PC-9 (cell line): ENCODE data around the gene GSG1L2. TPM values are rescaled to one million over a fixed set of nuclear protein-coding genes. Genes with fewer than 3 reads are reported as not detected.

ENCODE experiments used
- BruUV-seq: library from RNA; stranded (reverse); fragments of 400-500 nt; replicated peaks from 2 replicates; lab custom pipeline; 2021; lab: Mats Ljungman, UMichigan
- CTCF ChIA-PET: fragments of 300-600 bp; sonication (Branson Sonifier 250); formaldehyde crosslinking; loops from one replicate; lab custom pipeline; 2022; ENCODE audit warnings: antibody characterized with exemption; lab: Charles Lee
- POLR2A ChIA-PET: fragments of 300-600 bp; sonication (Branson Sonifier 250); formaldehyde crosslinking; loops from one replicate; lab custom pipeline; 2022; ENCODE audit warnings: antibody characterized with exemption; ENCODE audit not compliant: unreplicated experiment; lab: Charles Lee
- DNase-seq, 2 experiments: peaks; one replicate each; pipeline versions ENCODE4 v3.0.0 to v3.0.0-alpha.2; 2015 to 2022; ENCODE audit warnings: mixed read lengths in 1 of 2
- H2AFZ ChIP-seq: fragments of 200-600 bp; sonication (generic); 2 replicates; pipeline ENCODE4 v1.8.1; 2017; ENCODE audit warnings: antibody characterized with exemption
- H3F3A ChIP-seq: fragments of 200-600 bp; sonication (generic); 2 replicates; pipeline ENCODE4 v1.8.1; 2017; ENCODE audit warnings: antibody characterized with exemption, mild to moderate bottlenecking, low read depth; ENCODE audit not compliant: insufficient read depth
- H3K27ac ChIP-seq: fragments of 200-600 bp; sonication (generic); 2 replicates; pipeline ENCODE4 v1.6.1; 2016; ENCODE audit warnings: mixed run types
- H3K27me3 ChIP-seq: fragments of 200-600 bp; sonication (generic); 2 replicates; pipeline ENCODE4 v1.6.1; 2016; ENCODE audit warnings: low read depth, mixed run types; ENCODE audit not compliant: insufficient read depth
- H3K36me3 ChIP-seq: fragments of 200-600 bp; sonication (generic); 2 replicates; pipeline ENCODE4 v1.6.1; 2016; ENCODE audit warnings: low read depth, mixed run types
- H3K4me1 ChIP-seq: fragments of 200-600 bp; sonication (generic); replicated peaks from 2 replicates; pipeline ENCODE4 v1.6.1; 2016; ENCODE audit warnings: mixed run types; ENCODE audit not compliant: insufficient read depth
- H3K4me2 ChIP-seq: fragments of 200-600 bp; sonication (generic); 2 replicates; pipeline ENCODE4 v1.6.1; 2017; ENCODE audit warnings: mixed run types
- H3K4me3 ChIP-seq: fragments of 200-600 bp; sonication (generic); 2 replicates; pipeline ENCODE4 v1.6.1; 2016; ENCODE audit warnings: mixed run types
- H3K79me2 ChIP-seq: fragments of 200-600 bp; sonication (generic); 2 replicates; pipeline ENCODE4 v1.6.1; 2017; ENCODE audit warnings: low read depth, mixed run types
- H3K9me2 ChIP-seq: fragments of 200-600 bp; sonication (generic); 2 replicates; pipeline ENCODE4 v1.8.1; 2017; ENCODE audit warnings: mild to moderate bottlenecking; ENCODE audit not compliant: insufficient read depth
- H3K9me3 ChIP-seq: fragments of 200-600 bp; sonication (generic); 2 replicates; pipeline ENCODE4 v1.8.1; 2016; ENCODE audit warnings: low read depth; ENCODE audit not compliant: insufficient read depth
- H4K20me1 ChIP-seq: fragments of 200-600 bp; sonication (generic); 2 replicates; pipeline ENCODE4 v1.8.1; 2017; ENCODE audit not compliant: insufficient read depth
- EZH2 ChIP-seq: fragments of 200-600 bp; sonication (generic); IDR thresholded peaks from 2 replicates; pipeline ENCODE4 v1.8.0; 2017; ENCODE audit warnings: antibody characterized with exemption, low read depth
- intact Hi-C: fragments of 100-400 bp; cut with micrococcal nuclease; formaldehyde crosslinking; loops from one replicate; pipeline ENCODE4 v1.10.0; 2022; ENCODE audit not compliant: unreplicated experiment
- total RNA-seq: library from RNA; stranded (reverse); gene quantifications from 2 replicates; pipeline ENCODE4 v1.2.3, GENCODE V29; 2021
- TF ChIP-seq, protein P1 (sequence below): fragments of 200-600 bp; sonication (generic); conservative IDR thresholded peaks from 2 replicates; pipeline ENCODE4 v1.6.1; 2017; ENCODE audit warnings: mixed run types, antibody characterized with exemption, mild to moderate bottlenecking, moderate library complexity

GSG1L2 gene
- total RNA-seq, 1 experiment from 2014 or later = not detected

DNA sequence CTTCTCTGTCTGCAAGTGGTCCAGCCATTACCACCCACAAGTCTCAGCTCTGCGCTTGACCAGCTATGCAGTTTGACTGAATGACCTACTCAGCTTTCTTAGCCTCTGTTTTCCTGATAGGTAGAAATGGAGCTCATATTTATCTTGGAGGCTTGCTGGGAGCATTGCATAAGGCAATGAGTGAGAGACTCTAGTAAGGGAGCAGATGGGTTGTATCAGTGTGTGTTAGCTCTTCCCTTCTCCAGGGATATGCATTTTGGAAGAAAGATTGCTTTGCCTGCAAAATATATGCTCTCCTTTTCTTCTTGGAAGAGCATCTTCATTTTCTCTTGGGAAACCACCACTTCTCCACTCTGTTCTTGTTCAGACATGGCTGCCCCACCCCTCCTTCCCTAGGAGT, 56.6 kb downstream of the GSG1L2 start:
- no peaks in the 10 kb centered on the region for H4K20me1 ChIP-seq
- no peak for TF ChIP-seq EZH2
- TF ChIP-seq, protein P1, sequence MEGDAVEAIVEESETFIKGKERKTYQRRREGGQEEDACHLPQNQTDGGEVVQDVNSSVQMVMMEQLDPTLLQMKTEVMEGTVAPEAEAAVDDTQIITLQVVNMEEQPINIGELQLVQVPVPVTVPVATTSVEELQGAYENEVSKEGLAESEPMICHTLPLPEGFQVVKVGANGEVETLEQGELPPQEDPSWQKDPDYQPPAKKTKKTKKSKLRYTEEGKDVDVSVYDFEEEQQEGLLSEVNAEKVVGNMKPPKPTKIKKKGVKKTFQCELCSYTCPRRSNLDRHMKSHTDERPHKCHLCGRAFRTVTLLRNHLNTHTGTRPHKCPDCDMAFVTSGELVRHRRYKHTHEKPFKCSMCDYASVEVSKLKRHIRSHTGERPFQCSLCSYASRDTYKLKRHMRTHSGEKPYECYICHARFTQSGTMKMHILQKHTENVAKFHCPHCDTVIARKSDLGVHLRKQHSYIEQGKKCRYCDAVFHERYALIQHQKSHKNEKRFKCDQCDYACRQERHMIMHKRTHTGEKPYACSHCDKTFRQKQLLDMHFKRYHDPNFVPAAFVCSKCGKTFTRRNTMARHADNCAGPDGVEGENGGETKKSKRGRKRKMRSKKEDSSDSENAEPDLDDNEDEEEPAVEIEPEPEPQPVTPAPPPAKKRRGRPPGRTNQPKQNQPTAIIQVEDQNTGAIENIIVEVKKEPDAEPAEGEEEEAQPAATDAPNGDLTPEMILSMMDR = no peak
- H3K27ac ChIP-seq = no peak overlapping the region
- H3K4me2 ChIP-seq = no peak overlapping the region
- intact Hi-C loops = loop anchor here (10.0 kb wide), 1 partner anchor 159 kb away; no protein-coding TSS in a partner anchor
- no peak overlapping the region for H2AFZ ChIP-seq
- H3K27me3 ChIP-seq = no peaks in the 10 kb centered on the region
- H3K4me3 ChIP-seq = no peak overlapping the region
- no peaks in the 10 kb centered on the region for H3F3A ChIP-seq
- H3K79me2 ChIP-seq = no peaks in the 10 kb centered on the region
- CTCF ChIA-PET = no interaction called here
- POLR2A ChIA-PET = no interaction called here
- no peak for DNase-seq
- H3K4me1 ChIP-seq = no peaks in the 10 kb centered on the region; the same call in 1 of the 2 replicates
- H3K9me2 ChIP-seq = no peaks in the 10 kb centered on the region
- no peaks in the 10 kb centered on the region for H3K36me3 ChIP-seq
- H3K9me3 ChIP-seq = no peaks in the 10 kb centered on the region
- no TSS peak for BruUV-seq

DNA sequence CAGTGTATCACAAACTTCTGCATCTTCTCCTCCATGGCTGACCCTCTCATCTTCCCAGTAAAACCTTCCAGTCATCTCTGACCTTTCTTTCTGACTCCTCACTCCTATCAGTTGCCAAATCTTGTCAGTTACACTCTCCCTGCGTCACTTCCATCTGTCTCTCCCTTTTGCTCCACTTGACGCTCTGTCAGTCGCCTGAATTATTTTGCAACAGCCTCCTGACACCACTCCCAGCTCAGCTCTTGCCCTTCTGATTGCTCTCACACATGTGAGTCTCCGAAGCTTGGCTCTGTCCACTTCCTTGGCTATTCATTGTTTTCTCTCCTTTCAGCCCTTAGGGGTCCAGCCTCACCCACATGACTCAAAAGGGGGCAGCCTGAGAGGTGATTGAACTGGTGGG, 58.2 kb downstream of the GSG1L2 start:
- no peaks in the 10 kb centered on the region for H3K36me3 ChIP-seq
- BruUV-seq = no TSS peak
- 0 out of 2 replicates have a peak overlapping the region, but pooled peaks have one; percentile 9 for H3K4me2 ChIP-seq
- no peaks in the 10 kb centered on the region for H4K20me1 ChIP-seq
- H3F3A ChIP-seq = no peaks in the 10 kb centered on the region
- intact Hi-C loops = loop anchor here (10.0 kb wide), 1 partner anchor 161 kb away; no protein-coding TSS in a partner anchor
- ChIA-PET POLR2A (interaction anchor here (0.7 kb wide), 1 partner anchor 398 kb away, joined by 7 read pairs; no protein-coding TSS in a partner anchor), CTCF (interaction anchor here (0.6 kb wide), 1 partner anchor 575 kb away, joined by 8 read pairs; no protein-coding TSS in a partner anchor)
- H3K9me2 ChIP-seq = no peaks in the 10 kb centered on the region
- H3K4me1 ChIP-seq = no peaks in the 10 kb centered on the region; the same call in 1 of the 2 replicates
- H3K4me3 ChIP-seq = no peak overlapping the region
- no peak for DNase-seq
- H2AFZ ChIP-seq = no peak overlapping the region
- TF ChIP-seq, protein P1 = no peak
- no peak for TF ChIP-seq EZH2
- H3K27me3 ChIP-seq = no peaks in the 10 kb centered on the region
- no peak overlapping the region for H3K27ac ChIP-seq
- no peaks in the 10 kb centered on the region for H3K79me2 ChIP-seq
- H3K9me3 ChIP-seq = no peaks in the 10 kb centered on the region

DNA sequence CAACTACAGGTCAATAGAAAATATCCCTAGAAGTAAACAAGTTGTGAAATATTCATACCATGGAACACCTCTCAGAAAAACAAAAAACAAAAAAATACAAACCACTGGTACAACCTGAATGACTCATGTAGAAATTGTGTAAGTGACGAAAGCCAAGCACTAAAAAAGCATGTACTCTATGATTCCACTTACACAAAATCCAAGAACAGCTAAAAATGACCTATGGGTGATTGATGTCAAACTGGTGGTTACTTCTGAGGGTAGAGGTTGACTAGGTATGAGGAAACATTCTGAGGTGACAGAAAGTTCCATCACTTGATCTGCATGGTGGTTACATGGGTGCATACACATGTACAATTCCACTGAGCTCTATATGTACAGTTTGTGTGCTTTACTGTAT, 61.6 kb downstream of the GSG1L2 start:
- H2AFZ ChIP-seq = no peak overlapping the region
- TF ChIP-seq, protein P1 = no peak
- TF ChIP-seq EZH2 = no peak
- no peak overlapping the region for H3K27ac ChIP-seq
- POLR2A ChIA-PET = no interaction called here
- H3K79me2 ChIP-seq = no peaks in the 10 kb centered on the region
- H4K20me1 ChIP-seq = no peaks in the 10 kb centered on the region
- H3K4me3 ChIP-seq = no peak overlapping the region
- no peaks in the 10 kb centered on the region for H3K27me3 ChIP-seq
- no peak overlapping the region for H3K4me2 ChIP-seq
- H3K9me3 ChIP-seq = no peaks in the 10 kb centered on the region
- intact Hi-C loops = loop anchor here (10.0 kb wide), 1 partner anchor 165 kb away; no protein-coding TSS in a partner anchor
- no peaks in the 10 kb centered on the region; the same call in 1 of the 2 replicates for H3K4me1 ChIP-seq
- no peaks in the 10 kb centered on the region for H3K9me2 ChIP-seq
- no peak for DNase-seq
- BruUV-seq = no TSS peak
- no peaks in the 10 kb centered on the region for H3F3A ChIP-seq
- CTCF ChIA-PET = no interaction called here
- H3K36me3 ChIP-seq = no peaks in the 10 kb centered on the region
